T-cell (primary cell): Measurements from ENCODE around the gene IL4R. TPM values are rescaled to one million over a fixed set of nuclear protein-coding genes. Genes with fewer than 3 reads are reported as not detected.
A peak's percentile ranks its signal among the peaks of the same experiment; 100 is the strongest.

ENCODE experiments used
- ATAC-seq, 4 experiments: fragments of 200-7000 bp in 3 of 4; fragments of 150-1000 bp in 1 of 4; cut with Tn5 transposase; replicated peaks in 1 of 4; 1 replicate in 3 of 4; 2 replicates in 1 of 4; pipeline ENCODE4 v1.10.0; 2021; ENCODE audit warnings: moderate library complexity in 3 of 4, mild to moderate bottlenecking in 2 of 4, moderate number of reproducible peaks in 1 of 4
- CTCF ChIA-PET, 2 donors: fragments of 300-600 bp; sonication (Branson Sonifier 250); formaldehyde crosslinking; loops; one replicate each; lab custom pipeline; 2022; ENCODE audit warnings: antibody characterized with exemption in 2 of 2; lab: Charles Lee
- POLR2A ChIA-PET, 2 donors: fragments of 300-600 bp; sonication (Branson Sonifier 250); formaldehyde crosslinking; loops; one replicate each; lab custom pipeline; 2022; ENCODE audit warnings: antibody characterized with exemption in 2 of 2; lab: Charles Lee
- DNase-seq, 35 experiments: peaks; one replicate each; pipeline versions ENCODE4 v3.0.0 to v3.0.0-alpha.2; 2013 to 2023
- H3K27ac ChIP-seq: one replicate; pipeline ENCODE4 v1.5.1; 2013; ENCODE audit warnings: low read length
- H3K27me3 ChIP-seq, 2 experiments: replicated peaks in 1 of 2; 1 replicate in 1 of 2; 2 replicates in 1 of 2; pipeline versions ENCODE4 v1.6.1 to v1.7.0; 2013; ENCODE audit warnings: low read length in 1 of 2, mixed read lengths in 1 of 2; ENCODE audit not compliant: control insufficient read depth in 2 of 2, insufficient read depth in 2 of 2; ENCODE audit errors: extremely low read depth in 1 of 2
- H3K36me3 ChIP-seq, 2 donors: 1 replicate in 1 of 2; 2 replicates in 1 of 2; pipeline versions ENCODE4 v1.6.1 to v1.7.0; 2013; ENCODE audit warnings: low read length in 1 of 2; ENCODE audit not compliant: control insufficient read depth in 2 of 2, insufficient read depth in 1 of 2; ENCODE audit errors: extremely low read depth in 1 of 2
- H3K4me1 ChIP-seq, 2 experiments: 1 replicate in 1 of 2; 2 replicates in 1 of 2; pipeline versions ENCODE4 v1.6.1 to v1.7.0; 2013; ENCODE audit warnings: low read length in 2 of 2, mixed read lengths in 1 of 2; ENCODE audit not compliant: insufficient read depth in 2 of 2, control insufficient read depth in 1 of 2; ENCODE audit errors: extremely low read depth in 1 of 2
- H3K4me3 ChIP-seq, 2 donors: 1 replicate in 1 of 2; 2 replicates in 1 of 2; pipeline versions ENCODE4 v1.5.1 to v1.7.0; 2013; ENCODE audit warnings: mild to moderate bottlenecking in 2 of 2, low read length in 1 of 2, moderate library complexity in 1 of 2; ENCODE audit not compliant: control insufficient read depth in 1 of 2; ENCODE audit errors: extremely low read depth in 1 of 2
- H3K9me3 ChIP-seq: 2 replicates; pipeline ENCODE4 v1.7.0; 2013
- H3K27ac Mint-ChIP-seq, 2 donors: one replicate each; pipeline ENCODE4 v1.8.0; 2020 to 2021; ENCODE audit warnings: mild to moderate bottlenecking in 2 of 2, mixed read lengths in 2 of 2
- H3K27me3 Mint-ChIP-seq, 2 donors: one replicate each; pipeline ENCODE4 v1.8.0; 2021 to 2022; ENCODE audit warnings: mixed read lengths in 2 of 2
- H3K36me3 Mint-ChIP-seq: one replicate; pipeline ENCODE4 v1.8.0; 2021; ENCODE audit warnings: mixed read lengths
- H3K4me1 Mint-ChIP-seq, 3 donors: one replicate each; pipeline ENCODE4 v1.8.0; 2020 to 2022; ENCODE audit warnings: mixed read lengths in 3 of 3, mild to moderate bottlenecking in 1 of 3
- H3K4me3 Mint-ChIP-seq, 3 donors: one replicate each; pipeline ENCODE4 v1.8.0; 2020 to 2022; ENCODE audit warnings: mild to moderate bottlenecking in 3 of 3, mixed read lengths in 3 of 3, moderate library complexity in 3 of 3
- H3K9me3 Mint-ChIP-seq, 3 donors: one replicate each; pipeline ENCODE4 v1.8.0; 2020 to 2022; ENCODE audit warnings: mixed read lengths in 3 of 3
- WGBS: methylation state at CpG from one replicate; pipeline ENCODE4 v1.1.5; 2013; ENCODE audit warnings: missing lambda C conversion rate; ENCODE audit not compliant: insufficient coverage; 5-methylcytosine and 5-hydroxymethylcytosine counted together
- total RNA-seq, 35 experiments: library from RNA in 6 of 35; stranded (reverse) in 6 of 35; fragments of 120-200 nt in 1 of 35; gene quantifications; one replicate each; pipeline versions ENCODE4 v1.2.1 to v1.2.4 and lab custom pipeline; 2013 to 2026

IL4R gene
- total RNA-seq, 5 donors from 2014 or later (not counting 1 experiment from before 2014, with no cell fraction given), result 186 to 281 (median 221) TPM

GRCh38 chr16:27310576-27311447 lies 3.0 kb upstream of the IL4R start:
- H3K27ac Mint-ChIP-seq, result no peak overlapping the region
- CTCF ChIA-PET, result no interaction called here
- no peaks in the 10 kb centered on the region for H3K36me3 Mint-ChIP-seq
- H3K9me3 Mint-ChIP-seq, result peaks cover 0 to 6% (median 0%) of the 10 kb centered on the region in 3 donors
- Histone ChIP-seq H3K27ac (no peak overlapping the region), H3K4me1 (peaks cover 10 to 29% of the 10 kb centered on the region in 2 experiments), H3K27me3 (peaks cover 0 to 3% of the 10 kb centered on the region in 2 experiments), H3K9me3 (no peaks in the 10 kb centered on the region), H3K4me3 (no peak overlapping the region), H3K36me3 (no peaks in the 10 kb centered on the region)
- WGBS, result 92% methylated on average over 8 of the region's 16 CpGs
- H3K4me3 Mint-ChIP-seq, result no peak overlapping the region
- peaks cover 20 to 28% (median 21%) of the 10 kb centered on the region in 3 donors for H3K4me1 Mint-ChIP-seq
- H3K27me3 Mint-ChIP-seq, result no peaks in the 10 kb centered on the region
- DNase-seq (no peak), ATAC-seq (no peak)
- POLR2A ChIA-PET, result no interaction called here

GRCh38 chr16:27311448-27311830 lies 2.3 kb upstream of the IL4R start:
- Histone ChIP-seq H3K27ac (no peak overlapping the region), H3K27me3 (peaks cover 0 to 3% of the 10 kb centered on the region in 2 experiments), H3K9me3 (no peaks in the 10 kb centered on the region), H3K36me3 (no peaks in the 10 kb centered on the region), H3K4me1 (peaks cover 13 to 35% of the 10 kb centered on the region in 2 experiments), H3K4me3 (no peak overlapping the region)
- POLR2A ChIA-PET, result no interaction called here
- Mint-ChIP-seq H3K36me3 (no peaks in the 10 kb centered on the region), H3K27ac (no peak overlapping the region), H3K9me3 (peaks cover 0 to 3% (median 0%) of the 10 kb centered on the region in 3 donors), H3K27me3 (no peaks in the 10 kb centered on the region), H3K4me1 (peaks cover 24 to 31% (median 26%) of the 10 kb centered on the region in 3 donors), H3K4me3 (no peak overlapping the region)
- WGBS, result 80% methylated on average over 5 of the region's 8 CpGs
- ATAC-seq (no peak), DNase-seq (peak in 1 of 35 experiments; percentile 11)
- CTCF ChIA-PET, result no interaction called here

GRCh38 chr16:27311897-27312303 lies 1.9 kb upstream of the IL4R start:
- peak in 1 of 35 experiments; percentile 12 for DNase-seq
- H3K4me3 Mint-ChIP-seq, result peak overlapping the region; percentile 27 to 88 (median 84)
- ChIA-PET CTCF (interaction anchor here in 1 of 2 donors (1.2 kb wide), 1 partner anchor 60 kb away, joined by 4 read pairs; no protein-coding TSS in a partner anchor), POLR2A (interaction anchor here in 1 of 2 donors (0.6 kb wide), 1 partner anchor 37 kb away, joined by 3 read pairs; no protein-coding TSS in a partner anchor)
- Histone ChIP-seq H3K27me3 (peaks cover 0 to 3% of the 10 kb centered on the region in 2 experiments), H3K9me3 (no peaks in the 10 kb centered on the region), H3K27ac (no peak overlapping the region), H3K4me1 (peaks cover 14 to 39% of the 10 kb centered on the region in 2 experiments), H3K36me3 (no peaks in the 10 kb centered on the region), H3K4me3 (no peak overlapping the region)
- 97% methylated on average over 5 of the region's 7 CpGs for WGBS
- H3K36me3 Mint-ChIP-seq, result no peaks in the 10 kb centered on the region
- no peaks in the 10 kb centered on the region for H3K27me3 Mint-ChIP-seq
- H3K9me3 Mint-ChIP-seq, result no peaks in the 10 kb centered on the region
- ATAC-seq, result no peak
- H3K4me1 Mint-ChIP-seq, result peaks cover 28 to 34% (median 31%) of the 10 kb centered on the region in 3 donors
- H3K27ac Mint-ChIP-seq, result peak overlapping the region in 1 of 2 donors; percentile 52

- Mint-ChIP-seq H3K27me3 (no peaks in the 10 kb centered on the region), H3K4me1 (peaks cover 37 to 43% (median 40%) of the 10 kb centered on the region in 3 donors), H3K36me3 (no peaks in the 10 kb centered on the region), H3K9me3 (no peaks in the 10 kb centered on the region), H3K4me3 (peak overlapping the region; percentile 84 to 100 (median 88)), H3K27ac (peak overlapping the region; percentile 91 to 92)
- H3K36me3 ChIP-seq, result peaks cover 0 to 3% of the 10 kb centered on the region in 2 donors
- WGBS, result 100% methylated on average over 5 of the region's 11 CpGs
- ATAC-seq (no peak), DNase-seq (peak in 1 of 35 experiments; percentile 4)
- peaks cover 0 to 3% of the 10 kb centered on the region in 2 experiments for H3K27me3 ChIP-seq
- POLR2A ChIA-PET, result interaction anchor here in 1 of 2 donors (0.6 kb wide), 1 partner anchor 38 kb away, joined by 3 read pairs; no protein-coding TSS in a partner anchor
- H3K27ac ChIP-seq, result peak overlapping the region; percentile 76
- H3K4me1 ChIP-seq, result peaks cover 16 to 48% of the 10 kb centered on the region in 2 experiments
- peak overlapping the region; percentile 79 to 87 for H3K4me3 ChIP-seq
- CTCF ChIA-PET, result interaction anchor here in 1 of 2 donors (1.2 kb wide), 1 partner anchor 59 kb away, joined by 4 read pairs; no protein-coding TSS in a partner anchor
- H3K9me3 ChIP-seq, result no peaks in the 10 kb centered on the region
Observed at GRCh38 chr16:27312580-27313421, 973 bp upstream of the IL4R start.

GRCh38 chr16:27314161-27314723 lies 468 bp downstream of the IL4R start:
- Histone ChIP-seq H3K4me3 (peak overlapping the region; percentile 86 to 87), H3K36me3 (peaks cover 2 to 3% of the 10 kb centered on the region in 2 donors), H3K27me3 (peaks cover 0 to 3% of the 10 kb centered on the region in 2 experiments), H3K9me3 (no peaks in the 10 kb centered on the region), H3K4me1 (peaks cover 25 to 62% of the 10 kb centered on the region in 2 experiments), H3K27ac (peak overlapping the region; percentile 94)
- peak in 32 of 35 experiments; percentile 16 to 67 (median 34) for DNase-seq
- Mint-ChIP-seq H3K36me3 (peaks cover 12% of the 10 kb centered on the region), H3K27me3 (no peaks in the 10 kb centered on the region), H3K4me3 (peak overlapping the region; percentile 85 to 100 (median 94)), H3K9me3 (no peaks in the 10 kb centered on the region), H3K4me1 (peaks cover 52 to 58% (median 54%) of the 10 kb centered on the region in 3 donors), H3K27ac (peak overlapping the region; percentile 94 to 99)
- 2% methylated on average over 36 of the region's 39 CpGs for WGBS
- ATAC-seq, result peak; percentile 1 to 14 (median 8)
- CTCF ChIA-PET, result no interaction called here
- POLR2A ChIA-PET, result no interaction called here
